Testis (tissue), 2 donors: ENCODE results near the gene URB2.
"Not testable (repeated sequence)": the region's sequence is repeated elsewhere in the genome, so short reads cannot be mapped to it uniquely, and the experiment has no call there.

Experiments
- POLR2A ChIP-seq: fragments of 450-650 bp; IDR thresholded peaks from one replicate; pipeline ENCODE4 v1.6.1; 2017; ENCODE audit warnings: antibody characterized with exemption, mild to moderate bottlenecking, moderate library complexity
- TF ChIP-seq, protein P1 (sequence below), 3 experiments: fragments of 450-650 bp in 2 of 3; fragments of 200-600 bp in 1 of 3; sonication (generic) in 1 of 3; IDR thresholded peaks; one replicate each; pipeline ENCODE4 v1.5.1; 2016 to 2019; ENCODE audit warnings: antibody characterized with exemption in 3 of 3, mild to moderate bottlenecking in 2 of 3, moderate library complexity in 1 of 3

DNA sequence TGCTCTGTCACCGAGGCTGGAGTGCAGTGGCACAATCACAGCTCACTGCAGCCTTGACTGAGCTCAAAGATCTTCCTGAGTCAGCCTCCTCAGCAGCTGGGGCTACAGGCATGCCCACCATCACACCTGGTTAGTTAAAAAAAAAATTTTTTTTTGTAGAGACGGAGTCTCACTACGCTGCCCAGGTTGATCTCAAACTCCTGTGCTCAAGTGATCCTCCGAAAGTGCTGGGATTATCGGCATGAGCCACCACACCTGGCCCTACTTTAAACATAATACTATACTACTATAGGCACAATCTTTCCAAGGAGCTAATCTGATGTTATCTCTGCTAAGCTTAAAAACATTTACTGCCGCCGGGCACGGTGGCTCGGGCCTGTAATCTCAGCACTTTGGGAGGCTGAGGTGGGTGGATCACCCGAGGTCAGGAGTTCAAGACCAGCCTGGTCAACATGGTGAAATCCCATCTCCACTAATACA, 3.4 kb upstream of the URB2 start:
- TF ChIP-seq, protein P1, sequence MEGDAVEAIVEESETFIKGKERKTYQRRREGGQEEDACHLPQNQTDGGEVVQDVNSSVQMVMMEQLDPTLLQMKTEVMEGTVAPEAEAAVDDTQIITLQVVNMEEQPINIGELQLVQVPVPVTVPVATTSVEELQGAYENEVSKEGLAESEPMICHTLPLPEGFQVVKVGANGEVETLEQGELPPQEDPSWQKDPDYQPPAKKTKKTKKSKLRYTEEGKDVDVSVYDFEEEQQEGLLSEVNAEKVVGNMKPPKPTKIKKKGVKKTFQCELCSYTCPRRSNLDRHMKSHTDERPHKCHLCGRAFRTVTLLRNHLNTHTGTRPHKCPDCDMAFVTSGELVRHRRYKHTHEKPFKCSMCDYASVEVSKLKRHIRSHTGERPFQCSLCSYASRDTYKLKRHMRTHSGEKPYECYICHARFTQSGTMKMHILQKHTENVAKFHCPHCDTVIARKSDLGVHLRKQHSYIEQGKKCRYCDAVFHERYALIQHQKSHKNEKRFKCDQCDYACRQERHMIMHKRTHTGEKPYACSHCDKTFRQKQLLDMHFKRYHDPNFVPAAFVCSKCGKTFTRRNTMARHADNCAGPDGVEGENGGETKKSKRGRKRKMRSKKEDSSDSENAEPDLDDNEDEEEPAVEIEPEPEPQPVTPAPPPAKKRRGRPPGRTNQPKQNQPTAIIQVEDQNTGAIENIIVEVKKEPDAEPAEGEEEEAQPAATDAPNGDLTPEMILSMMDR (IDR thresholded peaks at IDR 0.05) = not testable (repeated sequence)
- not testable (repeated sequence) for TF ChIP-seq POLR2A
